Psoas muscle (tissue), 8 donors: Measurements from ENCODE around the gene SORCS1. TPM values are rescaled to one million over a fixed set of nuclear protein-coding genes. Genes with fewer than 3 reads are reported as not detected.

Experiments
- ATAC-seq, 4 donors: fragments of 200-7000 bp; cut with Tn5 transposase; one replicate each; pipeline ENCODE4 v1.9.1; 2020; ENCODE audit warnings: moderate library complexity in 3 of 4, mild to moderate bottlenecking in 2 of 4
- DNase-seq, 2 donors: peaks; one replicate each; pipeline ENCODE4 v3.0.0-alpha.2; 2020
- H3K27ac ChIP-seq: fragments of 200-600 bp; one replicate; pipeline ENCODE4 v1.8.0; 2022
- H3K27me3 ChIP-seq, 3 donors: fragments of 200-600 bp in 1 of 3; one replicate each; pipeline versions ENCODE4 v1.6.1 to v1.8.0; 2013 to 2022; ENCODE audit warnings: low read length in 2 of 3, mild to moderate bottlenecking in 2 of 3, moderate library complexity in 1 of 3; ENCODE audit not compliant: insufficient read depth in 3 of 3
- H3K36me3 ChIP-seq, 2 donors: fragments of 200-600 bp in 1 of 2; one replicate each; pipeline versions ENCODE4 v1.6.1 to v1.8.0; 2013 to 2022; ENCODE audit warnings: low read depth in 1 of 2, mild to moderate bottlenecking in 1 of 2, moderate library complexity in 1 of 2; ENCODE audit not compliant: insufficient read depth in 1 of 2
- H3K4me1 ChIP-seq: fragments of 200-600 bp; one replicate; pipeline ENCODE4 v1.8.0; 2022
- H3K4me3 ChIP-seq: fragments of 200-600 bp; one replicate; pipeline ENCODE4 v1.8.0; 2022; ENCODE audit warnings: mild to moderate bottlenecking
- H3K9me3 ChIP-seq: fragments of 200-600 bp; one replicate; pipeline ENCODE4 v1.8.0; 2022
- WGBS, 3 donors: extraction: QIAGEN DNeasy Blood & Tissue Kit; methylation state at CpG; one replicate each; pipeline versions ENCODE4 v1.1.6 to v1.1.7; 2013; 5-methylcytosine and 5-hydroxymethylcytosine counted together
- intact Hi-C, 2 donors: fragments of 100-400 bp; cut with DNase I; formaldehyde crosslinking; loops; one replicate each; pipeline versions ENCODE4 v1.11.0 to v1.14.2; 2022
- polyA plus RNA-seq, 3 donors: library from polyadenylated mRNA; stranded (reverse); fragments of 200-250 nt; gene quantifications; one replicate each; pipeline ENCODE4 v1.2.3, GENCODE V29; 2013
- total RNA-seq, 4 donors: library from RNA; stranded (reverse); fragmentation: NEBNext Ultra II Directional in 2 of 4; extraction: Animal tissue kit (Norgen Biotek cat#: 25700) in 2 of 4; gene quantifications; one replicate each; pipeline versions ENCODE4 v1.2.1 to v1.2.4, GENCODE V29; 2021 to 2023
- TF ChIP-seq, protein P1 (sequence below): fragments of 200-600 bp; IDR thresholded peaks from one replicate; pipeline ENCODE4 v1.8.0; 2022; ENCODE audit warnings: antibody characterized with exemption
- donor health status: healthy with polysubstance abuse.
- donor health status: DM: no; HTN: no; CAD: no; lungs with moderate emphysema.
- donor health status: Bipolar disorder and iron deficiency.
- donor health status: healthy.
- donor health status: DM: yes; HTN: yes; CAD: no.
- donor health status: DM: no; HTN: no; CAD: no.
- donor health status: DM: no; HTN: no; CAD: no.
- donor health status: DM: yes; HTN: yes; CAD: no.

Gene SORCS1
- total and polyA plus RNA-seq, 7 donors = 0.03 to 0.36 (median 0.25) TPM; not detected in 1

GRCh38 chr10:106577266-106577665, 587.2 kb downstream of the SORCS1 start:
- no peaks in the 10 kb centered on the region for H3K4me1 ChIP-seq
- WGBS, 3 donors = 70 to 80% (median 76%) methylated on average over 9 of the region's 9 CpGs
- no peaks in the 10 kb centered on the region for H3K36me3 ChIP-seq
- H3K9me3 ChIP-seq = no peaks in the 10 kb centered on the region
- DNase-seq (no peak), ATAC-seq (no peak)
- intact Hi-C loops = no loop called here
- TF ChIP-seq, protein P1, sequence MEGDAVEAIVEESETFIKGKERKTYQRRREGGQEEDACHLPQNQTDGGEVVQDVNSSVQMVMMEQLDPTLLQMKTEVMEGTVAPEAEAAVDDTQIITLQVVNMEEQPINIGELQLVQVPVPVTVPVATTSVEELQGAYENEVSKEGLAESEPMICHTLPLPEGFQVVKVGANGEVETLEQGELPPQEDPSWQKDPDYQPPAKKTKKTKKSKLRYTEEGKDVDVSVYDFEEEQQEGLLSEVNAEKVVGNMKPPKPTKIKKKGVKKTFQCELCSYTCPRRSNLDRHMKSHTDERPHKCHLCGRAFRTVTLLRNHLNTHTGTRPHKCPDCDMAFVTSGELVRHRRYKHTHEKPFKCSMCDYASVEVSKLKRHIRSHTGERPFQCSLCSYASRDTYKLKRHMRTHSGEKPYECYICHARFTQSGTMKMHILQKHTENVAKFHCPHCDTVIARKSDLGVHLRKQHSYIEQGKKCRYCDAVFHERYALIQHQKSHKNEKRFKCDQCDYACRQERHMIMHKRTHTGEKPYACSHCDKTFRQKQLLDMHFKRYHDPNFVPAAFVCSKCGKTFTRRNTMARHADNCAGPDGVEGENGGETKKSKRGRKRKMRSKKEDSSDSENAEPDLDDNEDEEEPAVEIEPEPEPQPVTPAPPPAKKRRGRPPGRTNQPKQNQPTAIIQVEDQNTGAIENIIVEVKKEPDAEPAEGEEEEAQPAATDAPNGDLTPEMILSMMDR = no peak
- H3K27ac ChIP-seq = no peak overlapping the region
- no peak overlapping the region for H3K4me3 ChIP-seq
- H3K27me3 ChIP-seq = no peaks in the 10 kb centered on the region

- Histone ChIP-seq H3K36me3 (no peaks in the 10 kb centered on the region), H3K9me3 (no peaks in the 10 kb centered on the region), H3K4me1 (no peaks in the 10 kb centered on the region), H3K4me3 (no peak overlapping the region), H3K27ac (no peak overlapping the region), H3K27me3 (no peaks in the 10 kb centered on the region)
- WGBS, 3 donors = 65 to 79% (median 72%) methylated on average over 4 of the region's 4 CpGs
- DNase-seq (no peak), ATAC-seq (no peak)
- intact Hi-C loops = no loop called here
- TF ChIP-seq, protein P1 = no peak
Observed at GRCh38 chr10:106576534-106576933, 588.0 kb downstream of the SORCS1 start.

GRCh38 chr10:106573106-106573505, 591.4 kb downstream of the SORCS1 start:
- TF ChIP-seq, protein P1 = no peak
- H3K4me1 ChIP-seq = no peaks in the 10 kb centered on the region

DNA sequence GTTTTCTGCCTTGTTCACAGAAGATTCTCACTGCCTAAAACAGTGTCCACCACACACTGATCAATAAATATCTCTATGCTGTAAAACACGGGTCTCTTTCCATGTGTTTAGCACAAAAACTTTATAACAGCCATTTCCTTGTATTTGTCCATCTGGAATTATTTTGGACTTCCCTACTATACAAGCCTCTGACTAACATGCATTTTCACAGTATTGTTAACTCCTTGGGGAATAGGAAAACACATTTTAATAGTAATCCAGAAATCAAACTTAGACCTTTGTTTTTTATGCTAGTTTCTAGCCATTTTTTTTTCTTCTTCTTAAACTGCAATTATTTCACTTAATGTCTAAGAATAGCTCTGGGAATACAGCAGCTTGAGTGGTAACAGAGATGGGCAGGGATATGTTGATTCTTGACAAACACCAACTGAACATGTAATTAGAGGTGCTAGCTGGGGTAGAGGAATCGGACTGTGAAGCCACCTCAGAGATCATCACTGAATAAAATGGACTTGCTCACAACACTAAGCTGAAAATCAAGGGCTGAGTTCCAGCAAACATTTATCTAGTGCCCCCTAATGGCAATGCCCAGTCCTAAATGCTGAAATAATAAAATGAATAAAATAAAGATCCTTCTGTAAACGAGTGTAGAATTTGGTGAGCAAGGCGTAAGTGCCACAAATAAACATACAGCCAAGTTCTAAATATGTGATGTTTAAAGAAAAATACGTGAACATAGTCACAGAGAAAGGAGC, 593.1 kb downstream of the SORCS1 start:
- intact Hi-C loops = no loop called here
- Histone ChIP-seq H3K4me1 (no peaks in the 10 kb centered on the region), H3K27me3 (no peaks in the 10 kb centered on the region), H3K36me3 (no peaks in the 10 kb centered on the region), H3K9me3 (no peaks in the 10 kb centered on the region), H3K4me3 (no peak overlapping the region), H3K27ac (no peak overlapping the region)
- DNase-seq (no peak), ATAC-seq (no peak)
- WGBS, 3 donors = 29 to 41% (median 31%) methylated on average over 5 of the region's 5 CpGs
- TF ChIP-seq, protein P1 = no peak

More at GRCh38 chr10:106573106-106573505, 591.4 kb downstream of the SORCS1 start:
- H3K36me3 ChIP-seq = no peaks in the 10 kb centered on the region
- intact Hi-C loops = no loop called here
- H3K27me3 ChIP-seq = no peaks in the 10 kb centered on the region
- WGBS, 3 donors = 36 to 48% (median 46%) methylated on average over 5 of the region's 5 CpGs
- H3K9me3 ChIP-seq = no peaks in the 10 kb centered on the region
- no peak overlapping the region for H3K4me3 ChIP-seq
- H3K27ac ChIP-seq = no peak overlapping the region
- DNase-seq = no peak
- no peak for ATAC-seq

DNA sequence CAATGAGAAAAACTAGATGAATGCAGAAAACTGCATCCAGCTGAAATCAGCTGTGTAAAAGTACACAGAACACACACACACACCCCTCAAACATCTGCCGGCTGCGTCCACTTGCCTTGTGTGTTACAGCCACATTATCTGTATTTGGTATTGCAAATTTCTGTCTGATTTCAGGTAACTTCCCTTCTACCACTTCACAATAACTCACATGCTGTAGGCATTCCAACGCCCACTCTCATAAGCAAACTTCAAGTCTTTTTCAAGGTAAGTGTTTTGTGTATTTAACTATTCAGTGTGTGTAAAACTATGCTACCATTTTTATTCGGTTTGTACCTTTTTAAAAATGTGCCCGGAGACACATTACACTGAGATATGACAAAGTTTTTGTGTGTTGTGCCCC, 594.2 kb downstream of the SORCS1 start:
- Histone ChIP-seq H3K9me3 (no peaks in the 10 kb centered on the region), H3K4me3 (no peak overlapping the region), H3K36me3 (no peaks in the 10 kb centered on the region), H3K27me3 (no peaks in the 10 kb centered on the region), H3K27ac (no peak overlapping the region), H3K4me1 (no peaks in the 10 kb centered on the region)
- TF ChIP-seq, protein P1 = no peak
- DNase-seq = no peak
- ATAC-seq = no peak
- 65 to 74% (median 67%) methylated on average over 5 of the region's 5 CpGs for WGBS, 3 donors
- intact Hi-C loops = no loop called here
